GM19397 (cell line): ENCODE measurements around the gene INPP5A.

Source experiments
- ATAC-seq: cut with Tn5 transposase; IDR thresholded peaks from one replicate; pipeline ENCODE4 v1.9.1; 2021; ENCODE audit warnings: mild to moderate bottlenecking, moderate library complexity; ENCODE audit not compliant: unreplicated experiment

Gene INPP5A

DNA sequence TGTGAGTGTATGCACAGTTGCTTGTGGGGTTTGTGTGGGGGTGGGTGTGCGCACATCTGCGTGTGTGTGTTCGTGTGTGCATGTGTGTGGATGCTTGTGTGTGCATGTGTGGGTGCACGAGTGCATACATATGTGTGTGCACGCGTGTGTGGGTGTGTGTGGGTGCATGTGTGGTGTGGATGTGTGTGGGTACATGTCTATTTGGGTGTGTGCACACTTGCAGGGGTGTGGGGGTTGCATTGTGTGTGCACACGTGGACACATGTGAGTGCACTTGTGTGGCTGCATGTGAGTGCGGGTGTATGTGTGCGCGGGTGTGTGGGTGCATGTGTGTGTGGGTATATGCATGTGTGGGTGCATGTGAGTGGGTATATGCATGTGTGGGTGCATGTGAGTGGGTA is 174.7 kb downstream of the INPP5A start:
- no peak for ATAC-seq

- no peak for ATAC-seq
Measured at GRCh38 chr10:132712743-132713142, 175.2 kb downstream of the INPP5A start.

GRCh38 chr10:132713421-132714095 is 176.0 kb downstream of the INPP5A start:
- no peak for ATAC-seq

- ATAC-seq = no peak
Measured at GRCh38 chr10:132714096-132714985, 176.8 kb downstream of the INPP5A start.

DNA sequence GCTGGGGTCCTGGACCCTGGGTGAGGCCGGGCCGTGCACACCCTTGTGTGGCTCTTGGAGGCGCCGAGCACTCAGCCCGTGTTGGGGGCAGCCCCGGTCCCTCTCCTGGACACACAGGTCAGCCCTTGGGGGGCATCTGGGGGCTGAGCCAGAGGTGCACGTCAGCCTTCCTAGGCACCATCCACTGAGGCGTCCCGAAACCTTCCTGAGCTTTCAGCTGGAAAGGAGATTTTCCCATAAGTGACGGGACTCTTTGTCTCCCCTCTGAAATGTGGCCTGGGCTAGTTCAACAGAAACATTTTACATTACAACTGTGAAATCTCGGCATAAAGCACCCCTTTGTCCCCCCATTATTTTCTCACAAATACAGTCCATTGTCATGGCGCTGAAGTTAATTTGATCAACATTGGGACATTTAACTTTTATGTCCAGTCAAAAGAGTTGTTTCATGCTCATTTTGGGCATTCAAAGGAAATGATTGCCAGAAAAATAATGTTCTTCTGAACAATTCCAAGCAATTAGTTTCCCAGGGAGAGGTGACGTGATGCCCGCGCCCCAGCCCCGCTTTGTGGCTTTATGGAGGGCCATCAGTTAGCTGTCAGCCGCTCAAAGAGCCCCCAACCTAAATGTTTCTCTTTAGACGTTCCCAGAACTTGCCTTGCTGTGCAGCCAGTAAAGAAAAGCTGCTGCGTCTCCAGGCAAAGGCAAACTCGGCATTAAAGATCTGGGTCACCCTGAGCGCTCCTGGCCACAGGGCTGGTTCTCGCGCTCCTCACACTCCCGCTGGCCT is 177.6 kb downstream of the INPP5A start:
- no peak for ATAC-seq

GRCh38 chr10:132715776-132716680 is 178.4 kb downstream of the INPP5A start:
- ATAC-seq = no peak

DNA sequence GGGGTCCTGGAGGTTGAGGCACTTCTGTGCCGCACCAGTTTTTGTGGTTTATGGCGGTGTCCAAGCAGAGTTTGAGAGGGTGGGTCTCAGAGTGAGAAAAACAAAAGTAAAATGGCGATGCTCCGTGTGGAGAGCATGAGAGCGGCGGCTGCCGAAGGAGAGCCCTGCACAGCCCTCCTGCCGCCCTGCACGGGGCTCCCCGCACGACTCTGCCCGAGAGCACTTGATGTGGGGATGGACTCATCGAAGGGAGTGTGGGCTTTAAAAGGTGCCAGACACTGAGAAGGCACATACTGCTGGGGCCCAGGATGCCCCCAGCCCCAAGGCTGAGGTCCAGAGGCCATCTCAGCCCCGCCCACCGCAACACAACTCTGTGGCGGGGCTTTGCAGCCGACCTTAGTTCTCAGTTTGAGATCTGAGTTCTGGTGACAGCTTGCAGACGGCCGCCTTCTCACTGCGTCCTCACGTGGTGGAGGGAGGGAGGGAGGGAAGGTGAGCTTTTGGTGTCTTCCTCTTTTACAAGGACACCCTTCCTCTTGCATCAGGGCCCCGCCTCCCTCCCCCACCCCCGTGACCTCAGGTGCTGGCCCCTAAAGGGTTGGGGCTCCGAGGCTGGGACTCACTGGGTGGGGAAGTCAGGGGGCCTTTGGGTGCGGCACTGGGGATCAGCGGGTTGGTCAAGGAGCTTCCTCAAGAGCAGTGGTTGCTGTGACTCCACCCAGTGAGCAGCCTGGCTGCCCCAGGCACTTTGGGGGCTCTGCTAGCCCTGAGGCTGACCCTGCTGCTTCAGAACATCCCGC is 179.3 kb downstream of the INPP5A start:
- ATAC-seq = no peak

GRCh38 chr10:132721725-132722124 is 184.1 kb downstream of the INPP5A start:
- no peak for ATAC-seq

- ATAC-seq = no peak
Measured at GRCh38 chr10:132722394-132723329, 185.1 kb downstream of the INPP5A start.

- no peak for ATAC-seq
Measured at GRCh38 chr10:132723330-132723970, 185.9 kb downstream of the INPP5A start.

- no peak for ATAC-seq
Measured at GRCh38 chr10:132724446-132724845, 186.9 kb downstream of the INPP5A start.

GRCh38 chr10:132725202-132725601 is 187.6 kb downstream of the INPP5A start:
- ATAC-seq = no peak

- ATAC-seq = no peak
Measured at GRCh38 chr10:132726194-132726593, 188.6 kb downstream of the INPP5A start.

DNA sequence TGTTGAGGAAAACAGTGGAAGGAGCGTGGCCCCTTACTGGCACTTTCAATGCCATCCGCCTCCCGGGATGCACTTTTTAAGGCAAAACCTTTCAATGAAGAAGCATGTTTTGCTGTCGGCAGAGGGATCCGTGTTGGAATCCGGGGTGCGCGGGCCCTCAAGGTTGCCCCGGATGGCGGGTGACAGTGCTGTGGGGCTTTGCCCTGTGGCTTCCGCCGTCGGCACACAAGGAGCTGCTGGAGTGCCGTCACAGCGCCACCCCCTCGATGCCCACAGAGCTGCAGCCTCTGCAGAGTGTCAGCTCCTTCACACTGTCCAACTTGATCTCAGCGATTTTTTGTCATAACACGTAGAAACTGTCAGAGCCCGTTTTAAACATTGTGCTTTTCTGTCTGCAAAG is 189.4 kb downstream of the INPP5A start:
- no peak for ATAC-seq

- no peak for ATAC-seq
Measured at GRCh38 chr10:132727411-132727810, 189.8 kb downstream of the INPP5A start.

- ATAC-seq = no peak
Measured at GRCh38 chr10:132728321-132728720, 190.7 kb downstream of the INPP5A start.

DNA sequence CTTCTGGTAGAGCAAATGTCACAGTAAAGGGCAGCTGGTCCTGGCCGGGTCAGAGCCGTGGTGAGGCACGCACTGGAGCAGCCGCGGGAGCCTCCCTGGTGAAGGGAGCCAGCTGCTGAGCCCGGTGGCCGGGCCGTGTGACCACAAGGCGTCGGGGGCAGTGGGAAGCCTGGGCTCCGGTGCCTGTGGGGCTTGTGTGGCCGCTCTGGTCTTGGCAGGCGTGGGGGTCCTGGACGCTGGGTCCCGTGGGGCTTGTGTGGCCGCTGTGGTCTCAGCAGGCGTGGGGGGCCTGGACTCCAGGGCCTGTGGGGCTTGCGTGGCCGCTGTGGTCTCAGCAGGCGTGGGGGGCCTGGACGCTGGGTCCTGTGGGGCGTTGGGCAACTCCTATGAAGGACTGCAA is 191.2 kb downstream of the INPP5A start:
- no peak for ATAC-seq
